HCT116 (cell line): ENCODE measurements around the gene BCAP31. TPM values are rescaled to one million over a fixed set of nuclear protein-coding genes. Genes with fewer than 3 reads are reported as not detected.
"Not testable (repeated sequence)": the region's sequence is repeated elsewhere in the genome, so short reads cannot be mapped to it uniquely, and the experiment has no call there.

Experiments used
- ATAC-seq: fragments of 200-7000 bp; cut with Tn5 transposase; 2 replicates; pipeline ENCODE4 v1.9.1; 2020; ENCODE audit warnings: mild to moderate bottlenecking, moderate library complexity
- BruUV-seq: library from RNA; stranded (reverse); fragments of 400-500 nt; replicated peaks from 2 replicates; lab custom pipeline; 2021; lab: Mats Ljungman, UMichigan
- CTCF ChIA-PET: fragments of 300-600 bp; sonication (Branson Sonifier 250); formaldehyde crosslinking; loops from one replicate; lab custom pipeline; 2021; ENCODE audit warnings: antibody characterized with exemption; lab: Charles Lee
- POLR2A ChIA-PET: fragments of 300-600, 350-600 bp; sonication (Branson Sonifier 250); formaldehyde crosslinking; loops from one replicate; lab custom pipeline; 2021; ENCODE audit warnings: antibody characterized with exemption; lab: Charles Lee
- RAD21 ChIA-PET, 2 experiments: fragments of 300-600 bp; sonication (Branson Sonifier 250); formaldehyde crosslinking; loops; one replicate each; lab custom pipeline; 2023; ENCODE audit warnings: low total read pairs in 2 of 2; ENCODE audit not compliant: uncharacterized antibody in 2 of 2, unreplicated experiment in 2 of 2, low non-redundant PET in 1 of 2; lab: Charles Lee
- DNase-seq: peaks from one replicate; pipeline ENCODE4 v3.0.0-alpha.2; 2010; ENCODE audit warnings: low read depth, low spot score
- H2AFZ ChIP-seq: fragments of 200-600 bp; shearing (Covaris generic), sonication (generic); 2 replicates; pipeline ENCODE4 v1.6.1; 2017; ENCODE audit warnings: low read depth, mixed run types, mixed read lengths, antibody characterized with exemption, low read length; ENCODE audit not compliant: poor library complexity, severe bottlenecking
- H3K27ac ChIP-seq: 2 replicates; pipeline ENCODE4 v1.5.1; 2012; ENCODE audit warnings: low read depth, low read length
- H3K27me3 ChIP-seq: fragments of 200-600 bp; sonication (generic); 2 replicates; pipeline ENCODE4 v1.6.1; 2016; ENCODE audit warnings: mixed run types, low read length, mixed read lengths; ENCODE audit not compliant: insufficient read depth
- H3K36me3 ChIP-seq, 2 experiments: fragments of 200-500 bp in 1 of 2; fragments of 200-600 bp in 1 of 2; sonication (Bioruptor generic) in 1 of 2; sonication (generic) in 1 of 2; 2 replicates each; pipeline versions ENCODE4 v1.5.1 to v1.6.1; 2014 to 2016; ENCODE audit warnings: low read length in 2 of 2, inconsistent platforms in 1 of 2, mixed read lengths in 1 of 2, mixed run types in 1 of 2; ENCODE audit not compliant: insufficient read depth in 2 of 2, control insufficient read depth in 1 of 2
- H3K4me1 ChIP-seq, 2 experiments: fragments of 200-600 bp in 1 of 2; sonication (generic) in 1 of 2; 2 replicates each; pipeline versions ENCODE4 v1.5.1 to v1.6.1; 2012 to 2017; ENCODE audit warnings: low read length in 2 of 2, inconsistent platforms in 1 of 2, mild to moderate bottlenecking in 1 of 2, mixed read lengths in 1 of 2, mixed run types in 1 of 2, moderate library complexity in 1 of 2; ENCODE audit not compliant: insufficient read depth in 2 of 2, control insufficient read depth in 1 of 2
- H3K4me2 ChIP-seq: fragments of 200-600 bp; sonication (generic); 2 replicates; pipeline ENCODE4 v1.6.1; 2017; ENCODE audit warnings: mixed run types, low read length, mixed read lengths
- H3K4me3 ChIP-seq, 2 experiments: fragments of 200-600 bp in 1 of 2; sonication (generic) in 1 of 2; replicated peaks in 1 of 2; 2 replicates each; pipeline ENCODE4 v1.5.1; 2011 to 2016; ENCODE audit warnings: low read length in 2 of 2, control low read depth in 1 of 2, low read depth in 1 of 2, mild to moderate bottlenecking in 1 of 2, mixed read lengths in 1 of 2, mixed run types in 1 of 2
- H3K79me2 ChIP-seq: fragments of 200-600 bp; sonication (generic); 2 replicates; pipeline ENCODE4 v1.6.1; 2017; ENCODE audit warnings: mild to moderate bottlenecking, mixed run types, low read length, moderate library complexity, mixed read lengths; ENCODE audit not compliant: insufficient read depth
- H3K9ac ChIP-seq: fragments of 200-600 bp; sonication (generic); 2 replicates; pipeline ENCODE4 v1.6.1; 2016; ENCODE audit warnings: low read length, mixed read lengths
- H3K9me2 ChIP-seq: fragments of 200-600 bp; sonication (generic), shearing (Covaris generic); 2 replicates; pipeline ENCODE4 v1.6.1; 2017; ENCODE audit warnings: mixed run types, mild to moderate bottlenecking, moderate library complexity; ENCODE audit not compliant: insufficient read depth
- H3K9me3 ChIP-seq, 2 experiments: fragments of 200-500 bp in 1 of 2; fragments of 200-600 bp in 1 of 2; sonication (Bioruptor generic) in 1 of 2; sonication (generic) in 1 of 2; 2 replicates each; pipeline ENCODE4 v1.6.1; 2014 to 2017; ENCODE audit warnings: low read length in 2 of 2, mixed read lengths in 2 of 2, inconsistent platforms in 1 of 2, low read depth in 1 of 2, mild to moderate bottlenecking in 1 of 2, mixed run types in 1 of 2, moderate library complexity in 1 of 2; ENCODE audit not compliant: control insufficient read depth in 1 of 2, insufficient read depth in 1 of 2
- H4K20me1 ChIP-seq: fragments of 200-600 bp; sonication (generic), shearing (Covaris generic); 2 replicates; pipeline ENCODE4 v1.6.1; 2017; ENCODE audit warnings: mixed run types, mild to moderate bottlenecking, moderate library complexity; ENCODE audit not compliant: insufficient read depth
- CBX3 ChIP-seq: IDR thresholded peaks from 2 replicates; pipeline ENCODE4 v1.6.1; 2012; ENCODE audit warnings: low read depth
- SP1 ChIP-seq: IDR thresholded peaks from 2 replicates; pipeline ENCODE4 v1.6.1; 2012; ENCODE audit warnings: low read depth
- TCF7L2 ChIP-seq: IDR thresholded peaks from 2 replicates; pipeline ENCODE4 v1.7.0; 2011; ENCODE audit warnings: borderline replicate concordance, inconsistent platforms; ENCODE audit not compliant: insufficient read depth, insufficient read length; ENCODE audit errors: extremely low read depth
- ZBTB33 ChIP-seq: IDR thresholded peaks from 2 replicates; pipeline ENCODE4 v1.6.1; 2011; ENCODE audit warnings: mild to moderate bottlenecking, low read length, moderate library complexity; ENCODE audit not compliant: insufficient replicate concordance; ENCODE audit errors: extremely low read depth
- ZNF274 ChIP-seq: fragments of 200-500 bp; sonication (Bioruptor generic); IDR thresholded peaks from 2 replicates; pipeline ENCODE4 v1.6.1; 2014; ENCODE audit warnings: mild to moderate bottlenecking, low read depth, low read length, inconsistent platforms
- intact Hi-C: fragments of 100-400 bp; cut with micrococcal nuclease; formaldehyde crosslinking; loops from 2 replicates; pipeline ENCODE4 v1.10.0; 2022
- total RNA-seq: library from RNA; stranded (reverse); gene quantifications from one replicate; pipeline ENCODE4 v1.2.1, GENCODE V29; 2021; ENCODE audit not compliant: unreplicated experiment
- TF ChIP-seq, protein P1 (sequence below): IDR thresholded peaks from 2 replicates; pipeline ENCODE4 v1.6.1; 2012
- TF ChIP-seq, protein P2 (sequence below): IDR thresholded peaks from 2 replicates; pipeline ENCODE4 v1.6.1; 2012

The BCAP31 gene
- total RNA-seq, 1 experiment from 2014 or later = 185 TPM

GRCh38 chrX:153731845-153732215, 7.6 kb upstream of the BCAP31 start:
- H2AFZ ChIP-seq = no peak overlapping the region
- no peaks in the 10 kb centered on the region for H3K9me3 ChIP-seq
- no peak for DNase-seq
- H4K20me1 ChIP-seq = no peaks in the 10 kb centered on the region
- ATAC-seq = no peak
- no peaks in the 10 kb centered on the region for H3K27me3 ChIP-seq
- H3K4me1 ChIP-seq = peaks cover 14 to 22% of the 10 kb centered on the region in 2 experiments
- no peak overlapping the region for H3K9ac ChIP-seq
- no peak overlapping the region for H3K27ac ChIP-seq
- no peak overlapping the region for H3K4me2 ChIP-seq
- no TSS peak for BruUV-seq
- no peak overlapping the region for H3K4me3 ChIP-seq
- ChIA-PET RAD21 (no interaction called here), POLR2A (no interaction called here), CTCF (no interaction called here)
- no peak for TF ChIP-seq CBX3
- H3K79me2 ChIP-seq = no peaks in the 10 kb centered on the region
- intact Hi-C loops = no loop called here
- no peaks in the 10 kb centered on the region for H3K9me2 ChIP-seq
- H3K36me3 ChIP-seq = no peaks in the 10 kb centered on the region

GRCh38 chrX:153731117-153731844, 7.1 kb upstream of the BCAP31 start:
- no peak overlapping the region for H3K4me3 ChIP-seq
- H2AFZ ChIP-seq = no peak overlapping the region
- H4K20me1 ChIP-seq = no peaks in the 10 kb centered on the region
- DNase-seq (no peak), ATAC-seq (no peak)
- no peaks in the 10 kb centered on the region for H3K27me3 ChIP-seq
- ChIA-PET POLR2A (no interaction called here), CTCF (no interaction called here), RAD21 (no interaction called here)
- intact Hi-C loops = no loop called here
- H3K4me1 ChIP-seq = peaks cover 18 to 28% of the 10 kb centered on the region in 2 experiments
- no peaks in the 10 kb centered on the region for H3K79me2 ChIP-seq
- TF ChIP-seq SP1 = no peak
- TF ChIP-seq TCF7L2 = no peak
- no peak for TF ChIP-seq ZNF274
- no peak for TF ChIP-seq ZBTB33
- TF ChIP-seq, protein P1, sequence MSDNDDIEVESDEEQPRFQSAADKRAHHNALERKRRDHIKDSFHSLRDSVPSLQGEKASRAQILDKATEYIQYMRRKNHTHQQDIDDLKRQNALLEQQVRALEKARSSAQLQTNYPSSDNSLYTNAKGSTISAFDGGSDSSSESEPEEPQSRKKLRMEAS = no peak
- TF ChIP-seq, protein P2, sequence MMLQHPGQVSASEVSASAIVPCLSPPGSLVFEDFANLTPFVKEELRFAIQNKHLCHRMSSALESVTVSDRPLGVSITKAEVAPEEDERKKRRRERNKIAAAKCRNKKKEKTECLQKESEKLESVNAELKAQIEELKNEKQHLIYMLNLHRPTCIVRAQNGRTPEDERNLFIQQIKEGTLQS = no peak
- H3K9me2 ChIP-seq = no peaks in the 10 kb centered on the region
- no peak overlapping the region for H3K9ac ChIP-seq
- no peak overlapping the region for H3K4me2 ChIP-seq
- H3K36me3 ChIP-seq = no peaks in the 10 kb centered on the region
- no TSS peak for BruUV-seq
- no peak overlapping the region for H3K27ac ChIP-seq
- H3K9me3 ChIP-seq = no peaks in the 10 kb centered on the region

GRCh38 chrX:153730115-153730514, 5.9 kb upstream of the BCAP31 start:
- H3K36me3 ChIP-seq, H4K20me1 ChIP-seq, BruUV-seq, POLR2A ChIA-PET, H3K4me2 ChIP-seq, DNase-seq, intact Hi-C loops, CTCF ChIA-PET, H3K27ac ChIP-seq, H2AFZ ChIP-seq, RAD21 ChIA-PET, H3K27me3 ChIP-seq, H3K9ac ChIP-seq, H3K9me2 ChIP-seq, ATAC-seq, H3K79me2 ChIP-seq, H3K4me3 ChIP-seq, H3K9me3 ChIP-seq: not testable (repeated sequence)
- H3K4me1 ChIP-seq = peaks cover 28 to 39% of the 10 kb centered on the region in 2 experiments
